ENCODE results near the gene AK5.
"Not testable (repeated sequence)": the region's sequence is repeated elsewhere in the genome, so short reads cannot be mapped to it uniquely, and the experiment has no call there.

Gene AK5

GRCh38 chr1:77283701-77284425, 2.0 kb downstream of the AK5 start:
- no peak for DNase-seq (ENCODE audit: low read depth, low spot score)

GRCh38 chr1:77287535-77287934, 5.7 kb downstream of the AK5 start:
- no peak for DNase-seq (ENCODE audit: low read depth, low spot score)

DNA sequence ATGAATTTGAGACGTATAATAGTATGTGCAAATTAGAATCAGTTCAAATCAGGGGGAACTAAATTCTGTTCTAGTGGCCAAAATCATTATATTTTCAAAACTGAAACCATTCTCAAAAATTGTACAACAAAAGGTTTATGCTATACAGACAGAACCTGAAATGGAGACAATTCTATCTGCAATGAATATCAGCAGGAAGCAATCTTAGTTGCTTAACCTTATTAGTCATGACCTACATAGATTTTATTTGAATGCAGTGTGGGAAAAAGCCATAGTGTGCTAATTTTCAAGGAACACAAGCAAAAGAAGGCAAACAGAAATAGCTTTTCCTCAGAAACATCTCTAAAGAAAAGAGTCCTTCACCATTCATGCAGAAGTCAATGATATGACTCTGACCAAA, 6.5 kb downstream of the AK5 start:
- no peak for DNase-seq (ENCODE audit: low read depth, low spot score)

DNA sequence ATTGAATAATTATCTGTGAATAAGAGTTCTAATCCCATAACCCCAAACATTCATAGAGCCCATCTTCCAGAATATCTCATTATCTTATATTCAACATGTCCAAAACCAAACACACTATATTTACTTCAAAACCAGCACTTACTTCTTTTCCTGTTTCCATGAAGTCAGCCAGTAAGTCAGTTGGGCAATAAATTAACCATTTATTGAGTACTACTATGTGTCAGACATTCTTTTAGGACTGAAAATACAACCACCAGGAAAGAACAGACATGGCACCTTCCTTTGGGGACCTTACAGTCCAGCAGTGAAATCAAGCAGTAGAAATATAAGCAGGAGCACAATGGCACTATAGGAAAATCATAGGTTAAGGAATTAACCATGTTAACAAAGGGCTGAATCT, 8.8 kb downstream of the AK5 start:
- no peak for DNase-seq (ENCODE audit: low read depth, low spot score)

DNA sequence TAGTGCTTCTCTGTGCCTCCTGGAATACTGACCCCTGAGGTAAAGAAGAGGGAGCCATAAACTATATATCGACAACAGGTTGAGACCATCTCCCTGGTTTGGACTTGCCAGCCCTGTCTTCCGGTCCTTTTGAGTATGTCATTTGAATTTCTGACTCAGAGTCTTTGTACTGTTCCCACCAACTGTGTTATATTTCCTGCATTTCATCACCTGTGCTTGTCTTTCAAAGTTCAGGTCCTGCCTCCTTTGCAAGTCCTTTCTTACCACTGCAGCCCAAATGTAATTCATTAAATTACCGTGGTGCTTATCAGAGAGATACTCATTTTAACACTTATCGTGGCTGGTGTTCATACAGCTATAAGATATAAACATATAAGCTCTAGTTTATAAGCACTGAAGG, 10.7 kb downstream of the AK5 start:
- no peak for DNase-seq (ENCODE audit: low read depth, low spot score)

DNA sequence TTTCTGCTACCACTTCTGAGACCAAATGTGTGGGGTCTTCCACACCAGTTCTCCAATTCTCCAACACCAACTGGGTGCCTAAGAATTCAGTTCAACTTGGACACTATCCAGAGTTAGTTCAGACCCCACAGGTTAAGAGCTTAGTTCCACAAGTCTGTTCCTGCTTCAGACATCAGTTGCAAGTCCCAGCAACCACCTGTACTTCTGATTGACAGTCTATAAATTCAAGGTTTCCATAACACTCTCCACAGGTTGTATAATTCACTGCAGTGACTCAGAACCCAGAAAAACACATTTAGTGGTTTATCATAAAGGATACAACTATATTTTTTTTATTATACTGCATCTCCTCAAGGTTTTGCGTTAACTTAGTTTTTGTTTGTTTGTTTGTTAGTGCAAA, 18.7 kb downstream of the AK5 start:
- DNase-seq (ENCODE audit: low read depth, low spot score): no peak

DNA sequence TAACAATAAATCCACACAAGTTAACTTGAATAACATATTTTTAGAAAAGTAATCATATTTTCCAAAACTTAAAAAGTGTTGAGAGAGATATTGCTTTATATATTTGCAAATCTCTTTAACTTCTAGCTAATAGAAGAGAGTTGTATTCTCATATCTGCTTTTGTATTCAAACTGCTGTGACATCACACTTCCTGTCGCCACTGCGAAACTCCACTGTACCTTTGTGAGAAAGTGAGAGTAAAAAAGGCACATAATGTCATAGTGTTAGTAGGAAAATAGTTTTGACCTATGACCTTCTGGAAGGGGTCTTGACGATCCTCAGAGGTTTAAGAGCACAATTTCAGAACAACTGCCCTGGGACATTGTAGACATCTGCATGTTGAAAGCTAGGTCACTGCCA, 21.6 kb downstream of the AK5 start:
- DNase-seq (ENCODE audit: low read depth, low spot score): no peak

- no peak for DNase-seq (ENCODE audit: low read depth, low spot score)
These were observed 27.2 kb downstream of the AK5 start for GRCh38 chr1:77308889-77309621.

GRCh38 chr1:77310924-77311323, 29.1 kb downstream of the AK5 start:
- DNase-seq (ENCODE audit: low read depth, low spot score): no peak

- not testable (repeated sequence) for DNase-seq (ENCODE audit: low read depth, low spot score)
These were observed 30.5 kb downstream of the AK5 start for GRCh38 chr1:77312364-77312763.

DNA sequence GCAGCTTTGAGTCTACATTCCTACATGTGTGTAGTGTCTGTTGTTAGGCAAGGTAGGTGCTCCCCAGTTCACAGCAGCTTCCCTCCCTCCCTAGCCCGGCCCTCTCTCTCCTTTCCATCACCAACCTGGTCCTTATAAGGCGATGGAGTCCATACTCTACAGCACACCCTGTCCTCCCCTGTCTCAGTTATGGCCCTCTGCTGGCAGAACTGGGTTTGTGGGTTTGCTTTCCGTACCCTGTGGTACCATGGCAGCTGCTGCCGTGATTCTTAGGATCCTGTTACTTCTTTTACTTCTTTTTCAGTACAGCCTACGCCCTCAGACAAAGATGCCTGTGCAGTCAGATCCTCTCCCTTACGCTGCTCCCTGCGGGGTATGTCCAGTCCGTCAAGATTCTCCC, 31.7 kb downstream of the AK5 start:
- DNase-seq (ENCODE audit: low read depth, low spot score): no peak

- no peak for DNase-seq (ENCODE audit: low read depth, low spot score)
These were observed 34.2 kb downstream of the AK5 start for GRCh38 chr1:77316006-77316405.

GRCh38 chr1:77316966-77317365, 35.1 kb downstream of the AK5 start:
- DNase-seq (ENCODE audit: low read depth, low spot score): no peak

DNA sequence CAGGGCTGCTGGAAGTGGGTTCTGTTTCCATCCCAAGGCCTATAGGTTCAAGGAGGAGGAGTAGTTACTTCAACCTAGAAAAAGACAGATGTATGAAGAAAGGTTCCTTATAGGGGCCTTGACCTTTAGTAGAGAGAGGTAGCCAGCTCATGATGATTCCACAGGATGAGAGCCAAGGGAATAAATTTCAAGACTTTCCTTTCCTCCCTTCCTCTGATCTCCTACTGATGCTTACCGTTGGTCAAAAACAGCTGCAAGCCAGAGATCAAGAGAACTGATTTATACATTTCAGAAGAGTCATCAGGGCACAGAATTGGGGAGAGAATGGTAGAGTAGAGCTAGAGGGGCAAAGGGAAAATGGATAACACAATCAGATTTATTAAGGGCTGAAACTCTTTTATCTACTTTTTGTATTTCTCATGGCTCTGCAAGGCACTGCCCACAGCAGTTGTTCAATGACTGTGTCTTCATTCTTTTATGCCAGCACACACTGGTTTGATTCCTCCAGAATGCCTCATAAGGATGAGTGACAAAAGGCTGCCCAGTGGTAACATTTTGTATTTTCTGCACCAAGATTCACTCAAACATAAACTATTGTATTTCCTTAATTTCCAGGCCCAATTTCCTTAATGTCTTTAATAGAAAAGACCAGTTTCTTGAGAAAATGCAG, 37.4 kb downstream of the AK5 start:
- no peak for DNase-seq (ENCODE audit: low read depth, low spot score)

- no peak for DNase-seq (ENCODE audit: low read depth, low spot score)
These were observed 40.5 kb downstream of the AK5 start for GRCh38 chr1:77322061-77322900.

GRCh38 chr1:77333501-77333900, 51.7 kb downstream of the AK5 start:
- DNase-seq (ENCODE audit: low read depth, low spot score): no peak

- no peak for DNase-seq (ENCODE audit: low read depth, low spot score)
These were observed 54.9 kb downstream of the AK5 start for GRCh38 chr1:77336729-77337128.

DNA sequence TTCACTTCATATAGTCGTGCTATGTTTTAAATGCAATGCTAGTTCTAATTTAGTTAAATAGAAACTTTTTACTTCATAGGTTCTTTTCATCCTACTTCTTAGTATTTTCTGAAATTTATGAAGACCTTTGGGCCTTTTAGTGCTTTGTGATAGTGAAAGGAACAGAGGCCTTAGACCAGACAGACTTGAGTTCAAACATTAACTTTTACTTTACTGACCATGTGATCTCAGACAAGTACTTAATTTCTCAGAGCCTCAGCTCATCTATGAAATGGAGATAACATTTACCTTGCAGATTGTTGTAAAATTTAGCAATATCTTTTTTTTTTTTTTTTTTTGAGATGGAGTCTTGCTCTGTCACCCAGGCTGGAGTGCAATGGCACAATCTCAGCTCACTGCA, 57.5 kb downstream of the AK5 start:
- DNase-seq (ENCODE audit: low read depth, low spot score): no peak

DNA sequence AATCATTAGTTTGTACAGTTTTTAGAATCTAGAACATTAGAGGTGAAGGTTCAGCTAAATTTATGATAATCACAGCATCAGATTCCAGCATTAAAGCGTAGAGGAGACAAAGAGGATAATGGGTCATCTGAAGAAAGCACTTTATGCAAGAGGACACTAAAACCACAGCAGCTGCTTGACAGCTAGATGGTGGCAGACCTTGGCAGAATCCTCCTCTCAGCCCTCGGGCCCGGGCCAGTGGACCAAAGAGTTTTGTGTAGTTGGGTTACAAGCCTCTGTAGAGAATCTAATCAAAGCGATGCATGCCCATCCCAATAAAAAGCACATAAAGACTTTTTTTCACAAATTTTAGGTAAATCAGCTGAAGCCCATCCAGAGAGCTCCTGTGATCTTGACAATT, 59.4 kb downstream of the AK5 start:
- no peak for DNase-seq (ENCODE audit: low read depth, low spot score)

- DNase-seq (ENCODE audit: low read depth, low spot score): no peak
These were observed 60.9 kb downstream of the AK5 start for GRCh38 chr1:77342745-77343144.

DNA sequence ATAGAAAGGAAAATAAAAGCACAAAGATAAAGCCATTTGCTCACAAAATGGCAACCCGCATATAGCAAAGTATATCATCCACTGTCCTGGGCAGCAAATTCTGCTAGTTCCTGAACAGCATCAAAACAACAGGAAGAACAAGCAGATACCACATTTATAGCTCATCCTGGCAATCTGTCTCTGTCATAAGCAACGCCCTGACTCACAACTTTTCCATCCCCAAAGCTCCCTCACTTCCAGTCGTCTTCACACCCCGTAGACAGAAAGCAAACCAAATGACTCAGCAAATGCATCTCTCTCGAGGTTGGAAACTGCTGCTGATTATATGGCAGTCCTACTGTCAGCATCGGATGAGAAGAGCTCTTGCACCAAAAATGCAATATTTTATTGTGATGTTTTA, 65.8 kb downstream of the AK5 start:
- DNase-seq (ENCODE audit: low read depth, low spot score): peak; percentile 31

GRCh38 chr1:77348549-77348948, 66.7 kb downstream of the AK5 start:
- DNase-seq (ENCODE audit: low read depth, low spot score): no peak
